SU-DHL-6 (cell line): Measurements from ENCODE around the gene LYL1.

Experiments used
- EZH2phosphoT487 ChIP-seq: fragments of 200-600 bp; sonication (generic), shearing (Covaris generic); conservative IDR thresholded peaks from 2 replicates; pipeline ENCODE4 v1.6.1; 2018; ENCODE audit warnings: mild to moderate bottlenecking, antibody characterized with exemption, low read length, moderate library complexity, mixed read lengths
- TF ChIP-seq, protein P1 (sequence below): fragments of 200-600 bp; sonication (generic); IDR thresholded peaks from one replicate; pipeline ENCODE4 v1.5.1; 2017; ENCODE audit warnings: antibody characterized with exemption, mild to moderate bottlenecking, low read length, moderate library complexity; ENCODE audit not compliant: insufficient read depth, poor library complexity, severe bottlenecking

DNA sequence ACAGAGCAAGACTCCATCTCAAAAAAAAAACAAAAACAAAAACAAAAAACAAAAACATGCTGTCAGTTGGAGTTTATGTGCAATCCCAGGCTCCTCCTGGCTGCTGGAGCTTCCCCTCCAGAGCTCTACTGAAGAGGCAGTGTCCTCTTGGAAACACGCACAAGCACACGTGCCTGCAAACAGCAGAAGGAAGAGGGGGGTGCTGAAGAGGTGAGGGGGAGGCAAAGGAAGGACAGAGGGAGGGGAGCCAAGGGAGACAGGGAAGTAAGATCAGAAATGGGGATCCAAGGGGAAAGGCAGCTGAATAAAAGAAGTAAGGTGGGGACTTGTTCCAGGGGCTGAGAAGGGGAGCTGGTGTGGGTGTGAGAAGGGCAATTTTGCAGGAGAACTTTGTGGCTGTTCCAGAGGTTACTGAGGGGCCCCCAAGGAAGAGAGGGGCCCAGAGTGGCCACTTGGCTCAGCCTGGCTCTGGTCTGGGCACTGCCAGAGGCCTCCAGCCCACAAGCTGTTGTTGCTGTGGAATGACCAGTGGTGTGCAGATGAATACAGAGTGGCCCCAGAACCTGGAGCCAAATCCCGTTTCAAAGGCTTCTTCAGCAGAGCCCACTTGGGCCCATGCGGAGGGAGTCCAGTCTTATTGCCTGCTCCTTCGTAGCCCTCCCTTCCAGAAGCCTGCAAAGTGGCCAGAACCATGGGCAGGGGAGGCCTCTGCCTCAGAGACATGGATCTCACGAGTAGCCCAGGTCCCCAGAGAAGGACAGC is 34.4 kb downstream of the LYL1 start:
- TF ChIP-seq, protein P1, sequence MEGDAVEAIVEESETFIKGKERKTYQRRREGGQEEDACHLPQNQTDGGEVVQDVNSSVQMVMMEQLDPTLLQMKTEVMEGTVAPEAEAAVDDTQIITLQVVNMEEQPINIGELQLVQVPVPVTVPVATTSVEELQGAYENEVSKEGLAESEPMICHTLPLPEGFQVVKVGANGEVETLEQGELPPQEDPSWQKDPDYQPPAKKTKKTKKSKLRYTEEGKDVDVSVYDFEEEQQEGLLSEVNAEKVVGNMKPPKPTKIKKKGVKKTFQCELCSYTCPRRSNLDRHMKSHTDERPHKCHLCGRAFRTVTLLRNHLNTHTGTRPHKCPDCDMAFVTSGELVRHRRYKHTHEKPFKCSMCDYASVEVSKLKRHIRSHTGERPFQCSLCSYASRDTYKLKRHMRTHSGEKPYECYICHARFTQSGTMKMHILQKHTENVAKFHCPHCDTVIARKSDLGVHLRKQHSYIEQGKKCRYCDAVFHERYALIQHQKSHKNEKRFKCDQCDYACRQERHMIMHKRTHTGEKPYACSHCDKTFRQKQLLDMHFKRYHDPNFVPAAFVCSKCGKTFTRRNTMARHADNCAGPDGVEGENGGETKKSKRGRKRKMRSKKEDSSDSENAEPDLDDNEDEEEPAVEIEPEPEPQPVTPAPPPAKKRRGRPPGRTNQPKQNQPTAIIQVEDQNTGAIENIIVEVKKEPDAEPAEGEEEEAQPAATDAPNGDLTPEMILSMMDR, result no peak
- TF ChIP-seq EZH2phosphoT487, result no peak
